Measurements from ENCODE around the gene DHRS7C. TPM values are rescaled to one million over a fixed set of nuclear protein-coding genes. Genes with fewer than 3 reads are reported as not detected.
"Not testable (repeated sequence)": the region's sequence is repeated elsewhere in the genome, so short reads cannot be mapped to it uniquely, and the experiment has no call there.

The DHRS7C gene
- total RNA-seq, 1 experiment from 2014 or later: not detected

DNA sequence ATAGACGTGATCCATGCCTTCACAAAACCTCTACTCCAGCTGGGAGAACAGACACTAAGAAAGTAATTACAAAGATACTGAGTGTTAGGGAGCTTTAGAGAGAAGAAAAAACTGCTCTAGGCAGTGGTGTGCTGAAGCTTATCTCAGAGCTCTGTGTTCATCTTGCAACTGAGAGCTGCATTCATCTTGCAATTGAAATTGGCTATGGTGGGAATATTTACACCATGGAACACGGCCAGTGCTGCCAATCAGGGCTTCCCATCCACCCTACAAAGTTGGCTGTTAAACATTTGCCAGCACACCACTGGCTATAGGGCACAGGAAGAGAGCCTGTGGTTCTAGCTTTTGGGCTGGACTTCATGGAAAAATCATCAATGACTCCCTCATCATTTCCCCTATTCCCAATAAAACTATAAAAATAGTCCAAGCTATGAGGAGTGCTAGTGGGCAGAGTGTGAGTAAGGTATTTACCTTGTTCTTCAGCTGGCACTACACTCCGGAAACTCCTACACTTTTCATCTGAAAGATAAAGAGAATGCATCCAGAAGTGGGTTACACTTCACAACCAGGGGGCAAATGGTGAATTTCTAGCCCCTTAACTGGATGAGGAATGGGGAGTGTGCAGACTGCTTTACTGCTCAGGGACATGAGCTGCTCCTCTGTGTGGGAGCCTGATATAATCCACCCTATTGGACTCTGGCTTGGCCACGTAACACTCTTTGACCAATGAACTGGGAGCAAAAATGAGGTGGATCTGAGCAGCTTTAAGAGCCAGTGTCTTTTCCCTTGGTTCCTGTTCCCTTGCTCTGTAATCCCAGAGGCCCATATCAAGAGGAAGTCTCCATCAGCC, 18.9 kb upstream of the DHRS7C start:
- peak; percentile 32 for DNase-seq (ENCODE audit: low read depth)

DNA sequence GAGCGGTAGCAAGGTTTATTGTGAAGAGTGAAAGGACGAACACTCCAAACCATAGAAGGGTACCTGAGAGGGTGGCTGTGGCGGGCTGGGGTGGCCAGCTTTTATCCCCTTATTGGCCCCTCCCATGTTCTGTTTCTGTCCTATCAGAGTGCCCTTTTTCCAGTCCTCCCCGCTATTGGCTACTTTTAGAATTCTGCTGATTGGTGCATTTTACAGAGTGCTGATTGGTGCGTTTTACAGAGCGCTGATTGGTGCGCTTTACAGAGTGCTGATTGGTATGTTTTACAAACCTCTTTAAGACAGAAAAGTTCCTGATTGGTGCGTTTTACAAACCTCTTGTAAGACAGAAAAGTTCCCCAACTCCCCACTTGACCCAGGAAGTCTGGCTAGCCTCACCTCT, 18.0 kb upstream of the DHRS7C start:
- no peak for DNase-seq (ENCODE audit: low read depth)

DNA sequence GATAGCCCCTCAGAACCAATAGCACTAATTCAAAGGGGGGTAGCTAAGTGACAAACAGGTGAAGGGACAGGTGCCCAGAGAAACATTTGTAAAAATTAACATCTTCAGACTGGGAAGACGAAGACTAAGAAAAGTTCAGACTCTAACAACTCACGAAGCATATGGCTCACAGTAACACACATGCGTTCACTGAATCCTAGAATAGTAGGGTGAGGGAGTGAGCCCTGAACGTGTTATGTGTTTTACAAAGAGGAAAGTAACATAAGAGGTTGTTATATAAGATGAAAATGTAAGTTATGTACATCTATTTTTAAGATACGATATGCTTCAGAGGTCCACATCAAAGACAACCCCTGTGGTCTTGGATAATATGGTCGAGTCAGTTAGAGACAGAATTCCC, 15.3 kb upstream of the DHRS7C start:
- DNase-seq (ENCODE audit: low read depth): no peak

DNA sequence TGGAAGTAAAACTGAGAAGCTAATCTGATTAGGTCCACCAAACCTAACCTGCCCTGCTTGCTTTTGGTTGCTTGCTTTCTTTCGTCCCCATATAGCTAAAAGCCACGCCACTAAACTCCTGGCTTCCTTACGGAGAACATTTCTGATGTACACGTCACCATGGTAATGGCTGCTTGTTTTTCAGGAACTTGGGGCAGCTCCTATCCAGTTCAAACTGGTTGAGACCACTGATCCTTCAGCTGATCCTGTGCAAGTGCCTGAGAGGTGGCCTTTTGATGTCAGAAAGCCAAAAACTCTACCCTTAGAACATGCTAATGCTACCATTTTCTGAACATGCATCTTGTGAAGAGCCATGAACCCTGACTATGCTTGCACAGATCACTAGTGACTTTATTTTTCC, 14.4 kb upstream of the DHRS7C start:
- DNase-seq (ENCODE audit: low read depth): no peak

DNA sequence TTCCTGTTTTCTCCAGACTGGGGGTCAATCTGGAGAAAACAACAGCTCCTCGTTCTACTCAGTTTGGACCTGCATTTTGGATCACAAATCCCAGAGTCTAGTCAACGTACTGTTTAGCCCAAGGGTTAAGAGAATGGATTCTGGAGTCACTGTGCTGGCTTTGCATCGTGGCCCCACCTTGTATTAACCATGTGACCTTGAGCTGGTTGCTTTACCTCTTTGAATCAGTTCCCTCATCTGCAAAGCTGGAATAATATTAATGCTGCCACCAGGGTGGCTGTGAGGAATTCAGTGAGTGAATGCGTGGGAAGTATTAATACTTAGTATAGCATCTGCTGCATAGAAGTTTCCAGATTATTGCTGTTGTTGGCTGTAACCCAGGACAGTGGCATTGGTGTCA, 11.3 kb upstream of the DHRS7C start:
- DNase-seq (ENCODE audit: low read depth): no peak

DNA sequence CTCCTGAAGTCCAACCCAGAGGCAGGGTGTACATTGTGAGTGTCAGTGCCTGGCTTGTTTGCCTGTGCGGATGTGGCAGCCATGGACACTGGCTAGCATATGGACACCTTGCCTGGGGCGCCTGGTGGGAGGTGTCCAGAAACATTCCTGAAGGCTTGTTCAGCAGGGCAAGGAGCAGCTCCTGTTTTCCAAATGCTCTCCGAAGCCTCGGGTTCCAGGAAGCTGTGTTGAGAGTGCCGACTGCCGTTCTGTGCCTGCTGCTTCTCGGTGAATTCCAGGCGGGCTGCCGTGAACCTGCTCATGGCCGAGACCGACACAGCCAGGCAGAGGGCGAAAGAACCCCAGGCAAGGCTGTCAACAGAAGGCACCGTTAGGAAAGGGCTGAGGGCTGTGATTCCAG, 10.9 kb upstream of the DHRS7C start:
- peak; percentile 67 for DNase-seq (ENCODE audit: low read depth)

DNA sequence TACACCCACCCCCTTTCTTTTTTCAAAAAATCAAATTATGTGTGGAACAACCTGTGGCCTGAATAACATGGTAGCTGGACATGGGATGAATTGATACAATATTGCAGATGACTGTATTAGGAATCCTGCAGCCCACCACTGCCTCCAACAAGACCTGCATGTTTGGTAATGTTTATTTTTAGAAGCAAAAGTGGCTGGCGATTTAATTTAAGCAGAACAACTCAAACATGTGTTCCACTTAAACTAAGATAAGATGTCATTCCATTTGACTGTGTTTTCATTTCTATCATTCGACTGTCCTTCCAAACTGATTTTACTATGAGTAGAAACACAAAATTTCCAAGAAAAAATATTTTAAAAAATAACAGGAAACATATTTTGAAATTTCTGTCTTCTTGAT, 10.1 kb upstream of the DHRS7C start:
- no peak for DNase-seq (ENCODE audit: low read depth)

DNA sequence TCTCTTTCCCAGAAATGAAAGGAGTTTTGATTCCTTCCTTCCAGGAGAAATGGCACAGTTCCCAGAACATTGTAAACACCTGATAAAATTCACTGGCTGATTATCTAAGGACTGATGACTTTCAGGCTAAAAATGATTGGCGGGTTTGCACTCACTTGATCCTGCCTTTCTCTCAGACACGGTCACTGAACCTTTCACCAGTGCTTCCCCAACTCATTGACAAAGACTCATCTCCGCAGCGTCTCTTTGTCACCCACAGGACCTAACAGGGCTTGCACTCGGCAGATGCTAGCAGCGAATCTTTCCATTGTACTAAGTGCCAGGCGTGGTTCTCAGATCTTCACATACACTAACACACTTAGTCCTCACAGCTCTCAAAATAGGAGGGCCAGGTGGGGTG, 7.3 kb upstream of the DHRS7C start:
- no peak for DNase-seq (ENCODE audit: low read depth)

DNA sequence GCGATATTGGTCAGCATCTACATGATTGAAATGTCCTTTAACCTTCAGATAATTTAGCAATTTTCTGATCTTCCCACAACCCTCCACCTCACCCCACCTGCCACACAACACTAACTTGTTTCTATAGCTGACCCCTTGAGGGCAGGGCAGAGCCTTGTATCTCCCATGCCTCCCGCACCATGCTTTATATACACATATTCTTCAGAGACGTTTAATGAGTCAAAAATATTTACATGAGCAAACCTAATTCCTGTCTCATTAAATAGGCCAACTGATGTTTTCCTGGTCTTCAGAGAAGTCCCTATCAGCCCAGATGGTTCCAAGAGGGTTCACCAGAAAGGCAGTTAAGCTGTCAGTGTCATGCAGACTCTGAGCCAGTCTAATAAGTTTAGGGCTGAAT, 6.6 kb upstream of the DHRS7C start:
- DNase-seq (ENCODE audit: low read depth): no peak

DNA sequence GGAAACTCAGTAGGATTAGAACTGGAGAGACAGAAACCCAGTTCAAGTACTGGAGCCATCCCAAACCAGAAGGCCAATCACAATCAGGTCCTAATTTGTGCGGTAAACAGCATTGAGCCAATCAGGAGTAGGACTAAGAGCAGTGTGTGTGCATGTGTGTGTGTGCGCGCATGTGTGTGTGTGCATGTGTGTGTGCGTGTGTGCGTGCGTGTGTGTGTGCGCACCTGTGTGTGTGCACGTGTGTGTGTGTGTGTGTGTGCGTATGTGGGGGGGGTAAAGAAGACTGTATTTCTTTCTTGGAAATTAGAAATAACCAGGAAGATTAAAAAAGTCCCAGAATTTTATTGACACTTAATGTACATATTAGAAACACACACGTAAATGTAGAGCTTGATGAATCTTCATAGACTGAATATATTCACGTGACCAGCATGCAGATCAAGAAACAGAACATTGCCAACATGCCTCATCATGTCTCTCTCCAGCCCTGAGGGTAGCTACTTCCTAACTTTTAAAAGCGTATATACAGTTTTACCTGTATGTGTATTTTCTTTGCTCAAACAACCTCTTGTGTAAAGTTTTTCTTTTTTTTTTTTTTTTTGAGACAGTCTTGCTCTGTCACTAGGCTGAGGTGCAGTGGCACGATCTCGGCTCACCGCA, 919 bp upstream of the DHRS7C start:
- no peak for DNase-seq (ENCODE audit: low read depth)

DNA sequence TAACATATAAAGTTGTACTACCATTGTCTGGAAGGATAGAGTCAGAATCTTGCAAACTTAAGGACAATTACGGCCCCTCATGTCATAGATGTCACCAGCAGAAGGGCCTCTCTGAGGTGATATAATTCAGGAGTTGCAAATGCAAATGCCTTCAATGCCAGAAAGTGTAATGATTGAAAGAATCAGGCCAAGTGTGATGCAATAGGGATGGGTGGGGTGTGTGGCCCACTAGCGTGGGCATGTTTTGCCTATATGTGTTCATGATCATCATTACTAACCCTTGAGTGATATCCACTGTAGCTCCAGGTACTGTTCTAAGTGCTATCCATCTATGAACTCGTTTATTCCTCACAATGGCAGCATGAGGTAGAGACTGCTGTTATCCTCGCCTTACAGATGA, 1.1 kb downstream of the DHRS7C start:
- no peak for DNase-seq (ENCODE audit: low read depth)

DNA sequence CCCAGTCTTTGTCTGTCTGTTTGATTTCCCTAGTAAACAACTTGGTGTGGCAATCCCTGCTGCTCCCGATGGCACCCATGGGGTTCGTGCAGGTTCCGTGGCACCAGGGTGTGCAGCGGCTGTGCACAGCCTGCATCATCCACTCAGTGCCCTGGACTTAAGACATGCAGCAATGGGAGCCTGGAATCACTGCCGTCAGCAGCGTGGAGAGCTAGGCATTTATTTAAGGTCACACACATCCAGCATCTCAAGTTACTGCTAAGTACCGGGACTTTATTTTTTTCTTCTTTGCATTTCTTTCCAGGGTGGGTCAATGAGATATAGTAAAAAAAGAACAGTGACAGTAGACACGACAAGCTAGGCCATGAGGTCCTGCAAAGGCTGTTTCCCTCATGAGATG, 2.8 kb downstream of the DHRS7C start:
- DNase-seq (ENCODE audit: low read depth): no peak

DNA sequence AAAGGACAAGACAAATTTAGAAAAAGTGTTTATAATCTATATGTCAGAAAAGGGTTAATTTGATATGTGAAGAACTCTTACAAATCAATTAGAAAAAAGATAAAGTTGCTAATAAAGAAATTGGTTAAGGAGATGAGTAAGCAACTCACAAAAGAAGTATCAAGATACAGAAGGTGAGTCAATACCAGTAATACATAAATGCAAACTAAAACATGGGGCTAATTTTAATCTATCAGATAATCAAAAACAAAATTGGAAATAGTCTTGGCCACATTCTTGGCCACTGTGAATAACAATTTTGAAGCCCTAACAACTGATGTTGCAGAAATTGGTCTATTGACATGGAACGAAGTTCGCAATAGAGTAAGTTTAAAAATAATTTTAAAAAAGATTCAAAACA, 6.8 kb downstream of the DHRS7C start:
- DNase-seq (ENCODE audit: low read depth): no peak

DNA sequence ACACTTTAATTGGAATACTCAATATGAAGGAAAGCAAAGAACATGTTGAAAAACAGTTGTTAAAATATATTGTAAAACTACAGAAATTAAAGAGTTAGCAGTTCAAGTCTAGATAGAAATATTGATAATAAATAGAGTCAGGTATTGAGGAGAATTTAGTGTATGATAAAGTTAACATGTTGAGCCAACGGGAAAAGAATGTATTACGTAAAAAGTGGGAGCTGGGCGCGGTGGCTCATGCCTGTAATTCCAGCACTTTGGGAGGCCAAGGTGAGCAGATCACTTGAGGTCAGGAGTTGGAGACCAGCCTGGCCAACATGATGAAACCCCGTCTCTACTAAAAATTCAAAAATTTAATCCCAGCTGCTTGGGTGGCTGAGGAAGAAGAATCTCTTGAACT, 7.9 kb downstream of the DHRS7C start:
- DNase-seq (ENCODE audit: low read depth): not testable (repeated sequence)

DNA sequence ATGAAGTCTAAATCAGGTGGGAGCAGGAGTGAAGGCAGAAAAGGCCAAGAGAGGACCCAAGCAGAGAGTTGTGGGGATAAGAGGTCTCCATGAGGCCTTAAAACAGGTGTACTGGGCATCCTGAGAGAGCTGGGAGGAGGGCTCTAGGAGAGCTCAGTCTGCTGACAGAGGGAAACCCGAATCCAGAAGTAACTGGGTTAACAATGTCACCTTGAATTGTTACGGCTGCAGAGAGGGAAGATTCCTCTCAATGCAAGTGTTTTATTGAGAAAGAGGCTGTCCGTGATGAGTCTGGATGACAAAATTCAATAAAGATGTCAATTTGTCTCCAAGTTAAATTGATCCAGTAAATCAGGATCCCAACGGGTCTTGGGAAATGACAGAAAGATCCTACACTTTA, 8.3 kb downstream of the DHRS7C start:
- DNase-seq (ENCODE audit: low read depth): no peak

DNA sequence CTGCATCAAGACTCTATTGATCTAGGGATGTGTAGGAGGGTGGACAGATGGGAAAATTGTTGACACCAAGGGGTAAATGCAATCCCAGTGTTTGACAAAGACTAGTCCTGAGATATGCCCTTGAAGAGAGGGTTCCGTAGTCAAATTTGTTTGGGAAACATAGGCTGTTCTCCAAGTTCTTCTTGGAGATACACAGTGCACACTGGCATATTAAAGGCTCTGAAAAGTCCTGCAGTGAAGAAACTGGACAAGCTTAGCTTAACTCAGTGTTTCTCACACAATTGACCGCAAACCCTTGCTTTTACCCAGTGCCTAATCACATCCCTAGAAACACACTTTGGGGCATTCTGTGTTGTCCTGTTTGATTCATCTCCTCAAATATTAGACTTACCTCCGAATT, 10.8 kb downstream of the DHRS7C start:
- DNase-seq (ENCODE audit: low read depth): no peak

DNA sequence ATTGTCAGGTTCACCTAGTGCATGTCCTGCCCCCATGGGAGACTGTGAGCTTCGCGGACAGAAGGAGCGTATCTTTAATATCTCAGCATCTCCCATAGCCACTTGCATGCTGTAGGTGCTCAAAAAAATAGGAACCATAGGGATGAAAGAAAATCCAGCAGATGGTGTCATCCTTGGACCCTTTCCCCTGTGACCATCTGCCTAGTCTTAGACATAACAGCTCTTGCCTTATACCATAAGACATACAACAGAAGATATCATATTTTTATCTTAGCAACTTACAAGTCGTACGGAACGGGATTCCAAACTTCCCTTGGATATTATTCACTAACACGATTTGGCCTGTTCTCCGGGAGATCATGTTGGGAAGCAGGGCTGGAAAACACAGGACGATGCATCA, 14.5 kb downstream of the DHRS7C start:
- no peak for DNase-seq (ENCODE audit: low read depth)

DNA sequence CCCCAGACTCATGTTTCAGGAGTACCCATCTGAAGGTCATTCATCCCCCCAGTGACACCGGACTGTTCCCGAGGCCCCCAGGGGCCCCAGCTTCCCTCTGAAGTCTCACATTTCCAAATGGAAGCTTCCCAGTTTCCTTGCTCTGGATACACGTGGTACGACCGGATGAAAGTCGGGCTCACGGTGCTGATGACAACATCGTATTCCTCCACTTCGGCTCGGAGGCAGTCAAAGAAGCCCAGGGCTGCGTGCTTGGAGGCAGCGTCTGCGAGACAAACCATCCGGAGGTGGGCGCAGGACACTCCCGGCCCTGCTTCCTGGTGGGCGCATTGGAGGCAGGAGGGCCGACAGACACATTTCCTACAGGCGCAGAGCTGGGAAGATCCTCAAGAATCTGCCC, 18.7 kb downstream of the DHRS7C start:
- no peak for DNase-seq (ENCODE audit: low read depth)

DNA sequence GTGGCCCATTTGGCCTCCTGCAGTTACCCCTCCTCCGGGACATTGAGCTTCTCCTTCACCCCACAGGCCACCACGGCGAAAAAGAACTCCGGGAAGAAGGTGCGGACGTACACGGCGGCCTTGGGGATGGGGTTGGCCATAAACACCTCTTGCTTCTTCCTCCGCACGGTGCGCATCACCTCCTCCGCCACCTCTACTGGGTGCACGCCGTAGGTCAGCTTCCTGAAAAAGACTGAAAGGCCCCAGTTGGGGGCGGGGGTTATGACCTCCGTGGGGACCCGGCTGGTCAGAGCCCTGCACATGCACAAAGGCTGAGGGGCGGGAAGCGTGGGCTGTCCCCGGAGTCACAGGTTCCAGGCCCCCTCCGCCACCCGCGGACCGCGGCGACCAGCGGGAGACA, 19.9 kb downstream of the DHRS7C start:
- no peak for DNase-seq (ENCODE audit: low read depth)

DNA sequence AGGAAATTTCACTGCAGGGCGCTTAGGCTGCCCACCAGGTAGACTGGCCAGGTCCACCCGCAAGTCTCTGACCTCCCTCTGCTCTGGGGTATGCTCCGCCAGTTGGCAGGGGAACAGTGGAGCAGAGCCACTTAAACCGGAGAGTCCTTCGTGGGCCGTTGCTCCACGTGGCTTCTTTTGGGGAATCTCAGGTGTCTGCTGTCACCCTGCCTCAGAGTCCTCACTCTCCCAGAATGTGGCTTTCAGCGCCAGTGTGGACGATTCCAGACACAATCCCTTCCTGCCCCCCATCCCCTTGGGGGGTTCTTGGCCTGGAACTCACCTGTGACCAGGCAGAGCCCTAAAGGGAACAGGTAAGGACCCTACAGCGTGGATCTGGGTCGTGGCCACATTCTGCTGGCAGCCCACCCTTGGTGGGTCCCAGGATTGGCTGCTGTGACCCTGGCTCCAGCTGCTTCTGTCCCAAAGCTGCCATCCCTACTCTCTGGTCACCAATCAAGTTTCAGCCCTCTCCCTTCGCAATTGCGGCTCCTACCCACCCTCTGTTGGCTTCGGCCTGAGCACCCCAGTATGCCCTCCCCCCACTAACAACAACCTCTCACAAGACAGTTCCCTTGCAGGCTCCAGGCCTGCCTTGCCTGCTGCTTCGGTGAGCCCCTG, 22.2 kb downstream of the DHRS7C start:
- no peak for DNase-seq (ENCODE audit: low read depth)

DNA sequence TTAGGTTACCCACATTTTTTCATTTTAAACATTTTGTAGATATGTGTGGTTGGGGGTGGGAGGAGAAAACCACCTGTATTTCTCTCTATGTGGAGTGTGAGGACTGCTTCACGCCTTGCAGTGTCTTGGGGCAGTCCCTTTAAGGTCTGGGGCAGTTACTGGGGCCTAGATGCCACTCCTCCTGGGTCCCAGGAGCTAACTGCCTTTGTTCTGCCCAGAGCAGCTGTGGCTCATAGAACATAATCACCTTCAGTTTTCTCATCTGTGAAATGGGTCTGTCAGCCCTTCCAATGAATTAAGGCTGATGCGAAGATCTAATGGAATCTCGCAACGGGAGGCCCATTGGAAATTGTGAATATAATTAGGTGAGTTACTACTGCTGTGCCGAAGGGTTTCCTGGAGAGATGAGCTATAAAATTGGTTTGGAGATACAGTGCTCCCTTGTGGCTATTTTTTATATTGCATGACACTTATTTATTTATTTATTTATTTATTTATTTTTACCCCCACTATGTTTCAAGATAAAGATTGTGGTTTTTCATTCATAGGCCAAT, 22.9 kb downstream of the DHRS7C start:
- peak; percentile 30 for DNase-seq (ENCODE audit: low read depth)

DNA sequence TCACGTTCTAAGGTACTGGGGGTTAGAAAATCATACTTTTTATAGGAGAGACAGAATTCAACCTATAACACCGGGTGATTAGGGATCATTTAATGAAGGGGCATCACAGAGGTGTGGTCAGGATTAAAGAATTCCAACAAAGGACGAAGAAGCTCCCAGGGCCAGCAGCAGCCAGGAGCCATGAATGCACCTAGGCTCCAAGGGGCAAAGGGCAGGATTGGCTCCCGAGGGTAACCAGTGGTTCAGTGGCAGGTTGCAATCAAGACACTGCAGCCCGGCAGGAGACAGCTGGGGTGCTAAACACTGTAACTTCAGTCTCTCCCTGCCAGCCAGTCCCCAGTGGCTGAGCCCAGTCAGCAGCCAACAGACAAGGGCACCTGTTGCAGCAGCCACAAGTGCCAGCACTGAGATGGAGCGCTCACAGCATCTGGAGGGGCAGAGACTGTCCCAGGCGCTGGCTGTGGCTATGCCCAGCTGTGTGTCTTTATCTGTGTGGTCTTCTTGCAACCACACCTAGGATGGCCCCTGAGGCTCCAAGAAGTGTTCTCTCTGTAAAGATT, 23.9 kb downstream of the DHRS7C start:
- DNase-seq (ENCODE audit: low read depth): no peak

All from HT1080 (cell line).